Heart right ventricle (tissue), 16 donors: ENCODE results near the gene VEGFA. TPM values are rescaled to one million over a fixed set of nuclear protein-coding genes. Genes with fewer than 3 reads are reported as not detected.
A peak's percentile ranks its signal among the peaks of the same experiment; 100 is the strongest.

Source experiments
- ATAC-seq, 8 donors: fragments of 200-7000 bp; cut with Tn5 transposase; one replicate each; pipeline ENCODE4 v1.9.1; 2020; ENCODE audit warnings: mild to moderate bottlenecking in 8 of 8, moderate library complexity in 8 of 8, moderate number of reproducible peaks in 1 of 8
- DNase-seq, 2 donors: peaks; one replicate each; pipeline ENCODE4 v3.0.0-alpha.2; 2020
- H3K27ac ChIP-seq, 10 donors: fragments of 200-600 bp; sonication (generic) in 2 of 10; one replicate each; pipeline versions ENCODE4 v1.5.0 to v1.8.0; 2020 to 2022; ENCODE audit warnings: mild to moderate bottlenecking in 3 of 10
- H3K27me3 ChIP-seq, 7 donors: fragments of 200-600 bp; one replicate each; pipeline ENCODE4 v1.8.0; 2021 to 2022; ENCODE audit warnings: mild to moderate bottlenecking in 2 of 7
- H3K36me3 ChIP-seq, 9 donors: fragments of 200-600 bp; sonication (generic) in 1 of 9; one replicate each; pipeline versions ENCODE4 v1.5.0 to v1.8.0; 2020 to 2022; ENCODE audit warnings: mild to moderate bottlenecking in 2 of 9
- H3K4me1 ChIP-seq, 9 donors: fragments of 200-600 bp; sonication (generic) in 1 of 9; one replicate each; pipeline versions ENCODE4 v1.5.0 to v1.8.0; 2020 to 2022; ENCODE audit warnings: mild to moderate bottlenecking in 4 of 9
- H3K4me3 ChIP-seq, 10 donors: fragments of 200-600 bp; sonication (generic) in 2 of 10; one replicate each; pipeline versions ENCODE4 v1.5.0 to v1.8.0; 2020 to 2022; ENCODE audit warnings: mild to moderate bottlenecking in 7 of 10, moderate library complexity in 2 of 10
- H3K9me3 ChIP-seq, 11 donors: fragments of 200-600 bp in 10 of 11; sonication (generic) in 2 of 11; one replicate each; pipeline versions ENCODE4 v1.5.0 to v1.8.0; 2013 to 2022; ENCODE audit warnings: mild to moderate bottlenecking in 2 of 11, control low read depth in 1 of 11, moderate library complexity in 1 of 11
- WGBS, 2 donors: extraction: QIAGEN DNeasy Blood & Tissue Kit; methylation state at CpG; one replicate each; pipeline ENCODE4 v1.1.7; 2013; ENCODE audit warnings: inconsistent platforms in 1 of 2; 5-methylcytosine and 5-hydroxymethylcytosine counted together
- intact Hi-C, 10 donors: fragments of 100-400 bp; cut with DNase I; formaldehyde crosslinking; loops; one replicate each; pipeline versions ENCODE4 v1.11.1 to v1.14.2; 2022
- polyA plus RNA-seq, 2 donors: library from polyadenylated mRNA; stranded (reverse); fragments of 200-250 nt; gene quantifications; one replicate each; pipeline ENCODE4 v1.2.3, GENCODE V29; 2013
- total RNA-seq, 10 donors: library from RNA; stranded (reverse); fragmentation: NEBNext Ultra II Directional in 3 of 10; extraction: Animal tissue kit (Norgen Biotek cat#: 25700) in 3 of 10; gene quantifications; one replicate each; pipeline versions ENCODE4 v1.2.1 to v1.2.4, GENCODE V29; 2021 to 2023
- TF ChIP-seq, protein P1 (sequence below), 9 donors: fragments of 200-600 bp; sonication (generic) in 2 of 9; IDR thresholded peaks; one replicate each; pipeline versions ENCODE4 v1.5.0 to v1.8.0; 2021 to 2022; ENCODE audit warnings: antibody characterized with exemption in 9 of 9, mild to moderate bottlenecking in 5 of 9, moderate library complexity in 1 of 9
- donor health status: Arrhythmogenic right ventricular cardiomyopathy.
- donor health status: ischemic (EF 13 %, LVEDD 7.1; RV severe dilation, severe dysfunction).
- donor health status: healthy with polysubstance abuse.
- donor health status: DM: no; HTN: yes; CAD: no.
- donor health status: DM: no; HTN: no; CAD: no.
- donor health status: ischemic (EF 25% LVEDD 6.9; RV normal size, moderate dysfunction).
- donor health status: ischemic (EF 25% LVEDD 5.7; RV mildly dilated, moderate dysfunction).
- donor health status: healthy.
- donor health status: DM: yes; HTN: yes; CAD: no.
- donor health status: Ischemic cardiomyopathy.
- donor health status: ischemic (EF 35%, LVEDD 5.7; RV mildly dilated, moderate dysfunction).
- donor health status: nonischemic (EF 11% LVEDD 7.7; RV severe dilation, severe dysfunction).
- donor health status: DM: yes; HTN: yes; CAD: no.
- donor health status: PGD.
- donor health status: ischemic (EF 29% LVEDD 5.4; RV normal size, mild dysfunction).
- donor health status: nonischemic (EF 23%, LVEDD 6.1; RV moderate dilation, normal function).

VEGFA gene
- total and polyA plus RNA-seq, 12 donors = 133 to 456 (median 216) TPM

DNA sequence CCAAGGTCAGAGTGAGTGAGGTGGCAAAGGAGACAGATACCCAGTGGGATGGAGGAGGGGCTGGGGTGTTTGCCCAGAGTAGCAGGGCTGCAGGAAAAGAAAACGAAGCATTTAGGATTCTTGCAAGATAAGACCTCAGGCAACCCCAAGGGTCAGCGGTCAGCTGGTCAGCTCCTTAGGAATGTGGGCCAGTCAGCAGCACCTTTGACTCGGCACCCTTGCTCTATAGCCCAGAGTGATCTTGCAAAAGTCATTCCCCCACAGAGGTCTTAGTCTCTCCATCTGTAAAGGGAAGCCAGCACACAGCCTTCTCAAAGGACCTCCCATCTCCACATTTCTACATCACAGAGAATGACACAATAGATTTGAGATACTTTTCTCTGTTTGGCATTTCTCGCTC lies 56.7 kb downstream of the VEGFA start:
- peak in 1 of 8 donors; percentile 19 for ATAC-seq
- DNase-seq = no peak
- WGBS, 2 donors = 88 to 89% methylated on average over 4 of the region's 4 CpGs
- Histone ChIP-seq H3K4me1 (peaks cover 0 to 7% (median 0%) of the 10 kb centered on the region in 9 donors), H3K36me3 (no peaks in the 10 kb centered on the region), H3K9me3 (no peaks in the 10 kb centered on the region), H3K4me3 (no peak overlapping the region), H3K27ac (no peak overlapping the region), H3K27me3 (peaks cover 0 to 9% (median 0%) of the 10 kb centered on the region in 7 donors)
- TF ChIP-seq, protein P1, sequence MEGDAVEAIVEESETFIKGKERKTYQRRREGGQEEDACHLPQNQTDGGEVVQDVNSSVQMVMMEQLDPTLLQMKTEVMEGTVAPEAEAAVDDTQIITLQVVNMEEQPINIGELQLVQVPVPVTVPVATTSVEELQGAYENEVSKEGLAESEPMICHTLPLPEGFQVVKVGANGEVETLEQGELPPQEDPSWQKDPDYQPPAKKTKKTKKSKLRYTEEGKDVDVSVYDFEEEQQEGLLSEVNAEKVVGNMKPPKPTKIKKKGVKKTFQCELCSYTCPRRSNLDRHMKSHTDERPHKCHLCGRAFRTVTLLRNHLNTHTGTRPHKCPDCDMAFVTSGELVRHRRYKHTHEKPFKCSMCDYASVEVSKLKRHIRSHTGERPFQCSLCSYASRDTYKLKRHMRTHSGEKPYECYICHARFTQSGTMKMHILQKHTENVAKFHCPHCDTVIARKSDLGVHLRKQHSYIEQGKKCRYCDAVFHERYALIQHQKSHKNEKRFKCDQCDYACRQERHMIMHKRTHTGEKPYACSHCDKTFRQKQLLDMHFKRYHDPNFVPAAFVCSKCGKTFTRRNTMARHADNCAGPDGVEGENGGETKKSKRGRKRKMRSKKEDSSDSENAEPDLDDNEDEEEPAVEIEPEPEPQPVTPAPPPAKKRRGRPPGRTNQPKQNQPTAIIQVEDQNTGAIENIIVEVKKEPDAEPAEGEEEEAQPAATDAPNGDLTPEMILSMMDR (IDR thresholded peaks at IDR 0.05) = no peak
- intact Hi-C loops = no loop called here

DNA sequence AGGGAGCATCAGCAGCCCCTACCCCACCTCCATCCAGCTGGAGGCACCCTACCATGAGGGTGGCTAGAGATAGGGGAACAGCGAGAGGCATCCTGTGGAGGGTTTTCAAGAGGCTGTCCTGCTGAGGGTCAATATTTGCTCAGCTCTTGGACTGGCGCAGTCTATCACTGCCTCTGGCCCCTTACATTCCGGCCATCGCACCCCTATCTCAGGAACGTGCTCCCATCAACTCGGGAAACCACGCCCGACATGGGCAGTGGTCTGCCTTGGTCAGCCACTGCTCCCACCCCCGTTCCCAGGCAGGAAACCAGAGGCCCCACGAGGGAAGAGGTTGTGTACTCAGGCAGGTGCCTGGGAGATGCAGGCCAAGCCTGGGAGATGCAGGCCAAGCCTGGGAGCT lies 57.9 kb downstream of the VEGFA start:
- Histone ChIP-seq H3K36me3 (no peaks in the 10 kb centered on the region), H3K9me3 (no peaks in the 10 kb centered on the region), H3K4me3 (no peak overlapping the region), H3K27me3 (peaks cover 0 to 9% (median 0%) of the 10 kb centered on the region in 7 donors), H3K27ac (no peak overlapping the region), H3K4me1 (peaks cover 0 to 7% (median 0%) of the 10 kb centered on the region in 9 donors)
- 68 to 74% methylated on average over 10 of the region's 10 CpGs for WGBS, 2 donors
- TF ChIP-seq, protein P1 (IDR thresholded peaks at IDR 0.05) = no peak
- ATAC-seq (no peak), DNase-seq (no peak)
- intact Hi-C loops = no loop called here

DNA sequence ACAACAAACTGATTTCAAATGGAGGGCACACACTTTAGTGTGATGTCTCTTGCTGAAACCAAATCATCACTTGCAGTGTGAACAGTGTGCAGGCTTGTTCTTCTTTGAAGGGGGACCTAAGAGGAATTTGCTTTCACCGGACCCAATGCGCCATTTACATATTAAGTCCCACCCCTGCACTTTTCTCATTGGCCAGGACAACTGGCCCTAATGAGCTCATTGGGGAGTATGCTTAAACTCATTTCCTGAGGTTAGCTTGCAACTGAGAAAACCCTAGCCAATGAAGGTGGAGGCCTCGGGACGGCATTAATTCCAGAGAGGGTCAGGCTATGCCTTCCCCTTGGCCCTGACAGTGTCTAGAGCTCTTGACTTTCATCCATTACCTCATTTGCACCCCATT lies 58.7 kb downstream of the VEGFA start:
- Histone ChIP-seq H3K9me3 (no peaks in the 10 kb centered on the region), H3K27me3 (peaks cover 0 to 9% (median 0%) of the 10 kb centered on the region in 7 donors), H3K4me3 (no peak overlapping the region), H3K4me1 (peaks cover 0 to 7% (median 0%) of the 10 kb centered on the region in 9 donors), H3K36me3 (no peaks in the 10 kb centered on the region), H3K27ac (no peak overlapping the region)
- intact Hi-C loops = no loop called here
- TF ChIP-seq, protein P1 (IDR thresholded peaks at IDR 0.05) = no peak
- ATAC-seq (no peak), DNase-seq (no peak)
- WGBS, 2 donors = 74 to 81% methylated on average over 4 of the region's 4 CpGs

DNA sequence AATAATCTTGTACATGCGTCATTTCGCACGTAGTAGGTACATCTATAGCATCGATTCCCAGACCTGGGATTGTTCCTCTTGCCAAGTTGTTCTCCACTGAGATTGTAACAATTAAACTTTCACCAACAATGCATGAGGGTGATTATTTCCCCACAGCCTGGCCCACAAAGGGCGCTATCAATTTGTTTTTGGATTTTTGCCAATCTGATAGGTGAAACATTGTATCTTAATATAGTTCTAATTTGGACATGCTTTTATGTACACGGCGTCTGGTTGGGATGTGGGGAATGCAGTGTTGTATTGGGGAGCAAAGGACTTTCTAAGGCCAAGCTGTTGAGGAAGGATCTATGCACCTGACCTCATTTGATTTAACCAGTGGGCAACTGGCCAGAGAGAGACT lies 59.5 kb downstream of the VEGFA start:
- TF ChIP-seq, protein P1 (IDR thresholded peaks at IDR 0.05) = no peak
- peak in 3 of 8 donors; percentile 38 to 61 (median 40) for ATAC-seq
- H3K4me1 ChIP-seq = peaks cover 0 to 2% (median 0%) of the 10 kb centered on the region in 9 donors
- H3K4me3 ChIP-seq = no peak overlapping the region
- intact Hi-C loops = no loop called here
- WGBS, 2 donors = 65 to 66% methylated on average over 7 of the region's 7 CpGs
- H3K27me3 ChIP-seq = peaks cover 0 to 9% (median 0%) of the 10 kb centered on the region in 7 donors
- no peaks in the 10 kb centered on the region for H3K36me3 ChIP-seq
- no peaks in the 10 kb centered on the region for H3K9me3 ChIP-seq
- no peak for DNase-seq
- H3K27ac ChIP-seq = no peak overlapping the region
